GM19395 (cell line): ENCODE measurements around the gene CDC14B.
"Not testable (repeated sequence)": the region's sequence is repeated elsewhere in the genome, so short reads cannot be mapped to it uniquely, and the experiment has no call there.

Source experiments
- ATAC-seq: cut with Tn5 transposase; IDR thresholded peaks from one replicate; pipeline ENCODE4 v1.9.1; 2021; ENCODE audit warnings: mild to moderate bottlenecking, moderate library complexity; ENCODE audit not compliant: unreplicated experiment

CDC14B gene

GRCh38 chr9:96633579-96633978, 13.9 kb upstream of the CDC14B start:
- not testable (repeated sequence) for ATAC-seq

- ATAC-seq: no peak
These were observed 7.3 kb upstream of the CDC14B start for GRCh38 chr9:96626912-96627311.

GRCh38 chr9:96621618-96622017, 2.0 kb upstream of the CDC14B start:
- no peak for ATAC-seq

GRCh38 chr9:96620832-96621269, 1.2 kb upstream of the CDC14B start:
- no peak for ATAC-seq

- no peak for ATAC-seq
These were observed 505 bp upstream of the CDC14B start for GRCh38 chr9:96620181-96620514.

- ATAC-seq: no peak
These were observed 548 bp downstream of the CDC14B start for GRCh38 chr9:96619124-96619465.

GRCh38 chr9:96618209-96619123, 1.2 kb downstream of the CDC14B start:
- no peak for ATAC-seq

GRCh38 chr9:96617439-96618185, 2.0 kb downstream of the CDC14B start:
- no peak for ATAC-seq

GRCh38 chr9:96616817-96617438, 2.7 kb downstream of the CDC14B start:
- ATAC-seq: no peak

- ATAC-seq: no peak
These were observed 4.2 kb downstream of the CDC14B start for GRCh38 chr9:96615411-96615810.

GRCh38 chr9:96614664-96615063, 5.0 kb downstream of the CDC14B start:
- not testable (repeated sequence) for ATAC-seq

- ATAC-seq: no peak
These were observed 6.6 kb downstream of the CDC14B start for GRCh38 chr9:96612966-96613589.

- ATAC-seq: no peak
These were observed 7.3 kb downstream of the CDC14B start for GRCh38 chr9:96612105-96612965.

GRCh38 chr9:96611302-96611701, 8.3 kb downstream of the CDC14B start:
- ATAC-seq: no peak

GRCh38 chr9:96609732-96610131, 9.9 kb downstream of the CDC14B start:
- ATAC-seq: no peak

- no peak for ATAC-seq
These were observed 11.7 kb downstream of the CDC14B start for GRCh38 chr9:96607971-96608370.

GRCh38 chr9:96605328-96605727, 14.3 kb downstream of the CDC14B start:
- no peak for ATAC-seq

- no peak for ATAC-seq
These were observed 15.7 kb downstream of the CDC14B start for GRCh38 chr9:96604004-96604319.

- ATAC-seq: no peak
These were observed 16.2 kb downstream of the CDC14B start for GRCh38 chr9:96603305-96604003.

GRCh38 chr9:96599298-96599697, 20.3 kb downstream of the CDC14B start:
- ATAC-seq: no peak
